ENCODE results near the gene FNDC3B. TPM values are rescaled to one million over a fixed set of nuclear protein-coding genes. Genes with fewer than 3 reads are reported as not detected.

Gene FNDC3B
- total RNA-seq, 1 donor, result 139 TPM

DNA sequence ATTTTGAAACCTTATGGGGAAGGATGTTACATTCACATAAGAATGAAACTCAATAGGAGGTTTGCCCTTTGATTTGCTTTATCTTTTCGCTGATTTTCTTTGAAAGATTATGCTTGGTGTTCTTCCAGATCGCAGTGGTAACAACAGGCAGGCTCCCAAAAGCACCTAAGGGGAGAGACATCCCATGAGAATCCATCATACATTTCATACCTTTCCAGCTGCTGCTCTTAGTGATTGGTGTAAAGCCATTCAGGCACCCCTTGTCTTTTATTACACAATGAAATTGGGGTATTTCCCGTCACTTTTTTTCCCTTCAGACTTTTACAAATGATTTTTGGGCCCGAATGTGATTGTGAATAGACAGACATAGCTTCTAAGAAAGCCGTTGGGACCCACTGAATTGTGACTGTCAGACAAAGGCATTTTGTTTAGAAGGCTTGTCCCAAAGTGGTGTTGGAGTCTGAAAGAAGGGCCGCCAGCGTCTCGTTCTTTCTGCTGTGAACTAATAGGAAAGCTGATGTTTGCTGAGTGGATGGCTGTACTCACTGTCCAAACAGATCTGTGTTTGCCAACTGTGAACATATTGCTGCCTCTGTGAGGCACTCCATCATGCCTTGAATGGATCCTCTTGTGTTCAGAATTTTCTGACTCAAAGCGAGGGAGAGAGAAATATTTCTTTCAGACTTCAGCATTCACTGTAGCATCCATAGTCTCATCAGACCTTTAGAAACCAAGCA is 164.3 kb downstream of the FNDC3B start:
- DNase-seq (ENCODE audit: low read depth), result peak; percentile 54
- no peak overlapping the region for H3K4me3 ChIP-seq (ENCODE audit: low read depth, low read length)
- TF ChIP-seq, protein P1, sequence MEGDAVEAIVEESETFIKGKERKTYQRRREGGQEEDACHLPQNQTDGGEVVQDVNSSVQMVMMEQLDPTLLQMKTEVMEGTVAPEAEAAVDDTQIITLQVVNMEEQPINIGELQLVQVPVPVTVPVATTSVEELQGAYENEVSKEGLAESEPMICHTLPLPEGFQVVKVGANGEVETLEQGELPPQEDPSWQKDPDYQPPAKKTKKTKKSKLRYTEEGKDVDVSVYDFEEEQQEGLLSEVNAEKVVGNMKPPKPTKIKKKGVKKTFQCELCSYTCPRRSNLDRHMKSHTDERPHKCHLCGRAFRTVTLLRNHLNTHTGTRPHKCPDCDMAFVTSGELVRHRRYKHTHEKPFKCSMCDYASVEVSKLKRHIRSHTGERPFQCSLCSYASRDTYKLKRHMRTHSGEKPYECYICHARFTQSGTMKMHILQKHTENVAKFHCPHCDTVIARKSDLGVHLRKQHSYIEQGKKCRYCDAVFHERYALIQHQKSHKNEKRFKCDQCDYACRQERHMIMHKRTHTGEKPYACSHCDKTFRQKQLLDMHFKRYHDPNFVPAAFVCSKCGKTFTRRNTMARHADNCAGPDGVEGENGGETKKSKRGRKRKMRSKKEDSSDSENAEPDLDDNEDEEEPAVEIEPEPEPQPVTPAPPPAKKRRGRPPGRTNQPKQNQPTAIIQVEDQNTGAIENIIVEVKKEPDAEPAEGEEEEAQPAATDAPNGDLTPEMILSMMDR (IDR thresholded peaks at IDR 0.05; ENCODE audit: insufficient read depth, low read length), result no peak

DNA sequence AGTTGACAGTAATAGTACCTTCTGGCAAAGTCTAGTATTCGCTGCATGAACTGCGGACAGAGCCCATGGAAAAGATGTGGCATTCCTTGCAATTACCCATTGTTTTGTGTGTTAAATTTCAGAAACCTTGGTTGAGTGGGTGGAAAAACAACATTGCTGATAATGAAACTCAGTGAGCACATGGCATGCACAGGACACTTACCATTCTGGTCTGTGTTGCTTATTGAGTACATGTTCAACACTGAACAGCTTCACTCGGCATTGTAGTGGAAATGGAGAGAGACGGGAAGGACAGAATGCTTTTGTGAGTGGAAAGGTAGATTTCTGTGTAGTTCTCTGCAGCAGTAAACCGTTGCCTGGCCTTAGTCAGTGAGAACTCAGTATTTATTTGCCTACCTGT is 165.3 kb downstream of the FNDC3B start:
- DNase-seq (ENCODE audit: low read depth), result no peak
- TF ChIP-seq, protein P1 (IDR thresholded peaks at IDR 0.05; ENCODE audit: insufficient read depth, low read length), result no peak
- no peak overlapping the region for H3K4me3 ChIP-seq (ENCODE audit: low read depth, low read length)

DNA sequence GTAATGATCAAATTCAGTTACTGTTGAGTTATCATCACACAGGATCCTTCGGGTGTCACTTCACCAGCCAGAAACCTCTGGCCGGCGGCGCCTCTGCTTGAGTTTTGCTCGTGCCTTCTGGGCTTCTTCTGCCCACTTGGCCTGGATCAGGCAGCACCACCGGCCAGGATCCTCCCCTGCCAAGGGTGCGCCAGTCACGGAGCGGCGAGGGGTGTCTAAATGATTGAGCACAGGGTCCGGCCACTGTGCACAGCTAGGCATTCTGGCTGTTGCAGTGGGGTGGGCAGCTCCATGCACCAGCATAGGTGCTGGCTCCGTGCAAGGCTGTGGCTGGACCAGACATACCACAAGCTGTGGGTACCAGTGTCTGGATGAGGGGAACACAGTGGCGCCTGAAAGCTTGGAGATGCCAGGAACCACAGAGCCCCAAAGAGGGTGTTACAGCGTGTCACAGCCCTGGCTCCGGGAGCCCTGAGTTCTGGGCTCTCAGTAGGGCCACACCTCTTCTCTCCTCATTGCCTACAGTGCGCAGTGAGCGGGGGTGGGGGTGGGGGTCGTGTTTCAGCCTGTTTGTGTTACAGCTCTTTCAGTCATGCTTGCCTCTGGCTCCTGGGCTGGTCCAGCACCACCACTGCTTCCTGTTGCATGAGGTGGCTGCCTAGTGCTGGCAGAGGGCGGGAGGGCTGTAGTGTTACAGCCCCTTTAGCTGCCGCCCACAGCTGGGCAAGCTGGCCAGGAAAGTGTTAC is 169.4 kb downstream of the FNDC3B start:
- DNase-seq (ENCODE audit: low read depth), result no peak
- no peak overlapping the region for H3K4me3 ChIP-seq (ENCODE audit: low read depth, low read length)
- TF ChIP-seq, protein P1 (IDR thresholded peaks at IDR 0.05; ENCODE audit: insufficient read depth, low read length), result no peak

DNA sequence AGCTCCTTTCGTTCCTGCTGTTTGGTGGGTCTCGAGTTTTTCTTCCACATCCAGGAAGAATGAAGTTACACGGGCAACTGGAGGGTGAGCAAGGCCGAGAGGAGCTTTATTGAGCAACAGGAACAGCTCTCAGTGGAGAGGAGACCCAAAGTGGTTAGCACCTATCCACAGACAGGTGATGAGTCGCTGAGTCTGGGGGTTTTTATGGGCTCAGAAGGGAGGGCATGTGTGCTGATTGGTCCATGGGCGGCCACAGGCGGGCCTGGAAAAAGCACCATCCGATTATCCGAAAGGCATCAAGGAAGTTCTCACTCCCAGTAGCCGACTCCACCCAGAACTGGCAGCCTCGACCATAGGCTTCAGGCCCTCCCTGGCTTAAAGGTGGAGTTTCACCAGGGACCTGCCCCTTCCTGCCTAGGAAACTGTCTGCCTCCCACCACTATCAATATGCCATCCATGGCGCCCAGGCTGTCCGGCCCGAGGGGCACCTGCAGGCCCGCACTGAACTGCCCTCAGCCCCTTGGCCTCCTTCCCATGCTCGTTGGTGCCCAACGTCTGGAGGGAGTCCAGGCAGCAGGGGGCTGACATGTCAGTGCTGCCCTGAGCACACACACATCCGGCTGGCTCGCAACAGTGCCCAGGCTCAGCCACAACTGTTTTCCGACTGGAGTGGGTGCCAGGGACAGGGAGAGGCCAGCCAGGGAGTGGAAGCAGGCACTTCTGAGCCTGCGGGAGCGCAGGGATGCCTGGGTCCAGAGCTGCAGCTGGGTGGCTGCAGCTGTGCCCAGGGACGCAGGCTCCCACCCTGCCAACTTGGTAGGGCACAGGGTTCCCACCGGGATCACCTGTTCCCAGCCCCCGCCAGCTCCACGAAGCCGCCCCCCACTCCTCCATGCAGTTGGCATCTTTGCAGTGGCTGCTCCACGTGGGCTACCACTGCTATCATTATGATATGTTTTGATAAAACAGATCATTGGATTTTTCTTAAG is 170.2 kb downstream of the FNDC3B start:
- DNase-seq (ENCODE audit: low read depth), result no peak
- TF ChIP-seq, protein P1 (IDR thresholded peaks at IDR 0.05; ENCODE audit: insufficient read depth, low read length), result no peak
- no peak overlapping the region for H3K4me3 ChIP-seq (ENCODE audit: low read depth, low read length)

DNA sequence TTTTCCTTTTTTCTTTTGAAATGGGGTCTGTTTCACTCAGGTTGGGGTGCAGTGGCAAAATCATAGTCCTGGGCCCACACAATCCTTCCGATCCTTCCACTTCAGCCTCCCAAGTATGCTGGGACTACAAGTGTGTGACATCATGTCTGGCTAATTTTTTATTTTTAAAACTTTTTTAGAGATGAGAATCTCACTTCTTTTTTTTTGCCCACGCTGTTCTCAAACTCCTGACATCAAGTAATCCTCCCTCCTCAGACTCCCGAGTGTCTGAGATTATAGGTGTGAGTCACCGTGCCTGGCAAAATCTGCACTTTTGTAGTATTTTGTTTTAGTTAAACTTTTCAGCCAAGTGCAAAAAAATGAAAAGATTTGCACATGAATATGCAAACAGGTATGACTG is 171.0 kb downstream of the FNDC3B start:
- no peak overlapping the region for H3K4me3 ChIP-seq (ENCODE audit: low read depth, low read length)

DNA sequence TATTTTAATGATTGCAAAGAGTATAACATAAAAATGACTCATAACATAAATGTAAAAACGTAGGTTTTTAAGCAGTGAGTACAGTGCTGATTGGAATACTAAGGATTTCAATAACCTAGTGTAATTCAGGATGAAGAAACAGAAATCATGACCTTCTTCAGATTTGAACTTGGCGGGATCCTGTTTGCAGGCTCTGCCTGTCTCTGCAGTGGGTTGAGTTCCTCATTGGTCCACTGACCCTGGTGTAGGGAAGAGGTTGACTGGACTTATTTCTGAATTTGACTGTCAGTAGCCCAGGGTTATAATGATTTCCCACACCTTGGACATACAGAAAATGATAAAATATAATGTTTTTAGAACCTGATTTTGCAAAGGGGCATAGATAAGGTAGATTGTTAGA is 171.7 kb downstream of the FNDC3B start:
- no peak for DNase-seq (ENCODE audit: low read depth)
- TF ChIP-seq, protein P1 (IDR thresholded peaks at IDR 0.05; ENCODE audit: insufficient read depth, low read length), result no peak
- H3K4me3 ChIP-seq (ENCODE audit: low read depth, low read length), result no peak overlapping the region

More for the DNA sequence above, 171.0 kb downstream of the FNDC3B start:
- DNase-seq (ENCODE audit: low read depth), result peak; percentile 67
- TF ChIP-seq, protein P1 (IDR thresholded peaks at IDR 0.05; ENCODE audit: insufficient read depth, low read length), result no peak

Measured in fibroblast of the aortic adventitia (primary cell).